Measurements from ENCODE around the gene PHACTR3. TPM values are rescaled to one million over a fixed set of nuclear protein-coding genes. Genes with fewer than 3 reads are reported as not detected.

The PHACTR3 gene
- total RNA-seq, 2 donors from 2014 or later, result 6.4 to 6.9 TPM

GRCh38 chr20:59571551-59572314, 32.6 kb upstream of the PHACTR3 start:
- ATAC-seq (peak; percentile 56 to 81), DNase-seq (peak; percentile 72)
- intact Hi-C loops (cut with DNase I), result loop anchor here in 1 of 2 donors (2.0 kb wide), 1 partner anchor 179 kb away; no protein-coding TSS in a partner anchor

- intact Hi-C loops (cut with DNase I), result no loop called here
- no peak for ATAC-seq
- DNase-seq, result no peak
These were observed 31.8 kb upstream of the PHACTR3 start for GRCh38 chr20:59572515-59572914.

GRCh38 chr20:59573837-59574236, 30.5 kb upstream of the PHACTR3 start:
- DNase-seq (no peak), ATAC-seq (no peak)
- intact Hi-C loops (cut with DNase I), result no loop called here

GRCh38 chr20:59574308-59574707, 30.0 kb upstream of the PHACTR3 start:
- ATAC-seq (no peak), DNase-seq (no peak)
- intact Hi-C loops (cut with DNase I), result no loop called here

GRCh38 chr20:59575216-59575615, 29.1 kb upstream of the PHACTR3 start:
- DNase-seq, result no peak
- intact Hi-C loops (cut with DNase I), result no loop called here
- ATAC-seq, result peak in 1 of 2 donors; percentile 16

GRCh38 chr20:59575653-59576052, 28.7 kb upstream of the PHACTR3 start:
- intact Hi-C loops (cut with DNase I), result no loop called here
- no peak for DNase-seq
- peak in 1 of 2 donors; percentile 9 for ATAC-seq

- no peak for DNase-seq
- no peak for ATAC-seq
- intact Hi-C loops (cut with DNase I), result no loop called here
These were observed 28.0 kb upstream of the PHACTR3 start for GRCh38 chr20:59576216-59576953.

- ATAC-seq, result peak; percentile 21 to 28
- intact Hi-C loops (cut with DNase I), result no loop called here
- DNase-seq, result no peak
These were observed 27.1 kb upstream of the PHACTR3 start for GRCh38 chr20:59577037-59577808.

- no peak for ATAC-seq
- intact Hi-C loops (cut with DNase I), result no loop called here
- no peak for DNase-seq
These were observed 26.4 kb upstream of the PHACTR3 start for GRCh38 chr20:59577809-59578435.

GRCh38 chr20:59578436-59579403, 25.6 kb upstream of the PHACTR3 start:
- DNase-seq (no peak), ATAC-seq (no peak)
- intact Hi-C loops (cut with DNase I), result no loop called here

- DNase-seq, result no peak
- intact Hi-C loops (cut with DNase I), result no loop called here
- no peak for ATAC-seq
These were observed 24.8 kb upstream of the PHACTR3 start for GRCh38 chr20:59579404-59580145.

GRCh38 chr20:59580146-59580946, 24.0 kb upstream of the PHACTR3 start:
- DNase-seq (no peak), ATAC-seq (peak; percentile 15 to 35)
- intact Hi-C loops (cut with DNase I), result no loop called here

GRCh38 chr20:59580991-59581401, 23.3 kb upstream of the PHACTR3 start:
- DNase-seq, result no peak

GRCh38 chr20:59581993-59582679, 22.2 kb upstream of the PHACTR3 start:
- no peak for DNase-seq
- intact Hi-C loops (cut with DNase I), result no loop called here
- no peak for ATAC-seq

More at GRCh38 chr20:59580991-59581401, 23.3 kb upstream of the PHACTR3 start:
- no peak for ATAC-seq
- intact Hi-C loops (cut with DNase I), result no loop called here

- DNase-seq (peak; percentile 82), ATAC-seq (peak; percentile 62 to 86)
- intact Hi-C loops (cut with DNase I), result no loop called here
These were observed 20.7 kb upstream of the PHACTR3 start for GRCh38 chr20:59583428-59584277.

Data from left cardiac atrium (tissue), 4 donors.